ENCODE measurements around the gene PHF1. TPM values are rescaled to one million over a fixed set of nuclear protein-coding genes. Genes with fewer than 3 reads are reported as not detected.

Gene PHF1
- total RNA-seq, 1 donor from 2014 or later: 34.8 TPM

DNA sequence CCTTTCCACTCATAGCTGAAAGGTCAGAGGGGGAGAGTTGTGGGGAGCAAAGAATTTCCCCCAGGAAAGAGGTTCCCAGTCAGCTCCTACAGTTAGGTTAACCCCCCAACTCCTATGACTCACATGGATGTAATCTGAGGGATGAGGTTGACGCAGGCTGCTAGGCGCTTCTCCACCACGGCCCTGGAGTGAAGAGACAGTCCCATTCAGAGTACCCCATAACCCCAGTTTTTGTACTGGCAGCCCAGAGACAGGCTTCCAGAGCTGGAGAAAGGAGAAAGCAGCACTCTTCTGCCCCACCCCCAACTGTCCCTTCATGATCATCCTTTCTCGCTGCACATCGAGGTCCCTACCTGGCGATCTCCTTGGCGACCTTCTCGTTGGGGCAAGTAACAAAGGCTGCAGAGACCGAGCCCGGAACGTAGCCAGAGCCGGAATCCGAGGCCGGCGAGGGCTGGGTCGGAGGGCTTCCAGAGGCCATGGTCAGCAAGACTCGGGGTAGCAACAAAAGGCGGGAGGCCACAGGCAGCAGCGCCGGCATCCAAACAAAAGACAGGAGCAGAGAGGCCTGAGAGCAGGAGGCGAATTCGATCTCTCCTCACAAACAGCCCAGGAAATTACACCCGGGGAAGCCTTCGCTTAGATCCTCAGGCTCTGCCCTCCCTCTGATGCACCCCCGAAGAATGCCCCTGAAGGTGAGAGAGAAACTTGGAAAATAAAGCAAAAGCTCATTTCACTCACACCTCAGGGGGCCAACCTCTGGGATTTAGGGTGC is 6.5 kb downstream of the PHF1 start:
- no peak for DNase-seq (ENCODE audit: extremely low read depth, low read depth, low spot score)

GRCh38 chr6:33417903-33418689 is 7.3 kb downstream of the PHF1 start, which contains the start of gene CUTA:
CUTA (minus strand) TSS chr6:33418107; CDS start chr6:33418000, 107 bp downstream.
- peak; percentile 94 for DNase-seq (ENCODE audit: extremely low read depth, low read depth, low spot score)

DNA sequence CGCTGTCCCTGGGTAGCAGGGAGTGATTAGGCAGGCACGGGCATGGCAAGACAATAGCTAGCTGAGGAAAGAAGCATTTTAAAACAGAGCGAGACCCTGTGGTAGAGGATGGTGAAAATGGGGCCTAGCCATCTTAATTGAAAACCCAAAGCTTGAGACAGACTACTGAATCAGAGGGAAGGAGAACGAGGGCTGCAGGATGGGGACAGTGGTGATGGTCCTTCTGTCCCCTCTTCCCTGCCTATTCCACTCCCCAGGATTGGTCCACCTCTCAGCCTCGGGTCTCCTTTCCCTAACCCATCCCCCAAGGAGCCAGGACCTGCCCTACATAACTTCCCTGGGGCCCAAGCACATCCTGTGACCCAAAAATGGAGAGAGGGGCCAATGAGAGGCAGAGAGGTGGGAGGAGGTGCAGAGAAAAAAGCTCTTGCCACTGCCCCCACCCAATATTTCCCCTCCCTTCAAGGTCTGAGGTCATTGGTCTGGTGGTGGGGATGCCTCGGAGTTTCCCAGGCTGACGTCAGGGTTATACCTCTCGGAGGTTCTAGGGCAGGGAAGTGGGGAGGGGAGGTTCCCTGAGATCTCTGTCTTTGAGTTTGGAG is 8.0 kb downstream of the PHF1 start:
- DNase-seq (ENCODE audit: extremely low read depth, low read depth, low spot score): no peak

DNA sequence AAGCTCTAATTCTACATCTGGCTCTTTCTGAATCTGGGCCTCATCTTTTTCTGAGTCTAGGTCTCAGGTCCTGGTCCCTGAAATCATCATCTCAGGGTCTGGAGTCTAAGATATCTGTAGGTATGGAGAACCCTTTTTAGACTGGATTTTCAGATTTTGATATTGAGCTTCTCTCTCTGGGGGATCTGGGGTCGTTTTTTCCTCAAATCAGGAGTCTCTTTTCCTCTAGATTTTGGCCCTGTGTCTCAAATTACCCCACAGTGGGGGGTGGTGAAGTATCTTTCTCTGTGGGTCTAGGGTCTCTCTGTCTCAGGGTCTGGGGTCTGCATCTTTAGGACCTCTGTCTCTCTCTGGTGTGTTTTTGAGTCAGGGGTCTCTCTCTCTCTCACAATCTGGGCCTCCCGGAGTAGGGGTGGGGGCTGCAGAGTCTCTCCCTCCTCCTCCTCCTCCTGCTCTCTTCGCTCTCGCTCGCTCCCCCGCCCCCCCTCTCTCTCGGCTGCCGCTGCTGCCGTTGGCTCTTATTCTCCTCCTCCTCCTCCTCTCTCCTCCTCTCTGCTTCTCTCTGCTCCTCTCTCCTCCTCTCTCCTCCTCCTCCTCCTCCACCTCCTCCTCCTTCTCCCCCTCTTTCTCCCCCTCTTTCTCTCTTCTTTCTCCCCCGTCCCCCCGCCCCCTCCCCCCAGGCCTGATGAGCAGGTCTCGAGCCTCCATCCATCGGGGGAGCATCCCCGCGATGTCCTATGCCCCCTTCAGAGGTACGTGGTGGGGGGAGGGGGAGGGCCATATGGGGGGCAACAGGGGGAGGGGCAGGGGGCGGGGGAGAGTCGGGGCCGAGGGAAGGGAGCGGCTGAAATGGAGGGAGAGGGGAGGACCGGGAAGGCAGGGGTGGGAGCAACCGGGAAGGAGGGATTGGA is 9.0 kb downstream of the PHF1 start, which contains the start of gene SYNGAP1:
SYNGAP1 (plus strand) TSS at position 486 of the 911 bp plus-strand sequence; CDS start at position 686, 200 bp downstream.
- DNase-seq (ENCODE audit: extremely low read depth, low read depth, low spot score): no peak

- no peak for DNase-seq (ENCODE audit: extremely low read depth, low read depth, low spot score)
Observed at GRCh38 chr6:33420491-33421343, 9.9 kb downstream of the PHF1 start.

- DNase-seq (ENCODE audit: extremely low read depth, low read depth, low spot score): no peak
Observed at GRCh38 chr6:33421344-33421643, 10.5 kb downstream of the PHF1 start.

- DNase-seq (ENCODE audit: extremely low read depth, low read depth, low spot score): no peak
Observed at GRCh38 chr6:33423777-33424176, 13.0 kb downstream of the PHF1 start.

GRCh38 chr6:33424855-33425667 is 14.2 kb downstream of the PHF1 start:
- no peak for DNase-seq (ENCODE audit: extremely low read depth, low read depth, low spot score)

- DNase-seq (ENCODE audit: extremely low read depth, low read depth, low spot score): no peak
Observed at GRCh38 chr6:33425668-33426577, 15.1 kb downstream of the PHF1 start.

DNA sequence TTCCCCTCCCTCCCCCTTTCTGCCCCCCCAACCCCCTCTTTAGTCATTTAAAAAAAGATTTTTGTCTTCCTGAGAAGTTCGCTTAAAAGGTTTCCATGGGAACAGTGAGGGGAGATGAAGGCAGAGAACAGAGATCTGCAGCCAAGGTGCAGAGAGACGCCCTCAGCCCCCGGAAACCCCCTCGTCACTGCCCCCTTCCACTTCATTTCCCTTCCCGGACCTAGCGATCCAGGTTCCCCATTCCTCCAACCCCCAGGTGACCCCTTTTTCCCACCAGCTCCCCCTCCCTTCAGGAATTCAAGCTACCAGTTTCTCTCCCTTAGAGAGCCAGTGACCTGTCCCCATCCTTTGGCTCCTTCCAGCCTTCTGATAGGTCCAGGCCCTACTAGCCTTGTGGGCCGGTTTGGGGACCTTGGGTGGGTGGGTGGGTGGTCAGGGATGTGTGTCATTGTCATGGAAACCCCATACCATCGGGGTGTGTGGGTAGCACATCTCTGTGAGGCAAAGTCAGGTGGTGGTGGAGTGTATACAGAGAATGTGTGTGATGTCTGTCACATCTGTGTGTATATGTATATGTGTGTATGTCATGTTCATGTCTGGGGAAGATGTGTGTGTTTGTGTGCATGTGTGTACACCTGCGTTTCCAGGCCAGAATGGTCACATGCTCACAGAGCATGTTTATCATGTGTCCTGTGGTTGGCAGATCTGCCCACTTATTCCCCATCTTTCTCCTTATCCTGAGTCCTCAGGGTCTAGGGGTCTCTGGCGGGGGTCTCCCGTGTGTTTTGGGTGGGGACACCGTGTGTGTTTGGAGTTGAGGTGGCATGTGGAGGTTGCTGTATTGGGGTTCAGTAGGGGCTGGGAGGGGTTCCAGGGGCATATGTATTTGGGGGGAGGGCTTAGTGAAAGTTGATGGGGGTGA is 16.0 kb downstream of the PHF1 start:
- DNase-seq (ENCODE audit: extremely low read depth, low read depth, low spot score): no peak

- no peak for DNase-seq (ENCODE audit: extremely low read depth, low read depth, low spot score)
Observed at GRCh38 chr6:33427585-33428223, 16.9 kb downstream of the PHF1 start.

GRCh38 chr6:33428224-33428965 is 17.6 kb downstream of the PHF1 start:
- no peak for DNase-seq (ENCODE audit: extremely low read depth, low read depth, low spot score)

DNA sequence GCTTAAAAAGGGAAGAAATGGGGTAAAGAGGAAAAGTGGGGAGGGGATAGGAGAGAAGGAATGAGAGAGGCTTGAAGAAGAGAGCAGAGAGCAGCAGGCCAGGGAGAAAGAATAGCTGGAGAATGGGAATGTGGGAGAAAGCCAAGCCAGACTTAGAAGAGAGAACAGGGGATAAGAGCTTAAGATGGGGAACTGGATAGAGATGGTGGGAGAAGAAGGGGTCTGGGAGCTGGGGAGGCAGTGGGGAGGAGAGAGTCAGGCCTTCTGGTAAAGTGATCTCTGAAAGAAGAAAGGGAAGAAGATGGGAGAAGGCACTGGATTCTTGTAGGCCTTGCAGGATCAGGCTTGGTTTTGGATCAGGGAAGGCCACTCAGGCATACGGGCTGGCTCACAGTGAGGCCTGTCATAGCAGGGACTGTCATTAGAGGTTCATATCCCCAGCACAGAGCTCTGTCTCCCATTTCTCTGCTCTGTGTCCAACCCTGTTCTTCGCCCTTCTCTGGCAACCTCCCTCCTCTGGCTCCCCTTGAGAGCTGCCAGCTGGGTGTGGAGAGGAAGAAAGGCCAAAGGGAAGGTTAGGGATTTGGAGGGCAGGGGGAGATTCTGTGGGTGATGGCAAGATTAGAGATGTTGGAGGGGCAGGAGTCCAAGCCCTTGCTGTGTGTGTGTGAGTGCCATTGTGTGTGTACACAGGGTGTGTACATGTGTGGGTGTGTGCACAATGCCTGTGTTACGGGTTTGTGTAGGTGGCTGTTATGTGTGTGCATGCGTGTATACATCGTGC is 18.3 kb downstream of the PHF1 start:
- no peak for DNase-seq (ENCODE audit: extremely low read depth, low read depth, low spot score)

GRCh38 chr6:33429750-33430052 is 18.9 kb downstream of the PHF1 start:
- DNase-seq (ENCODE audit: extremely low read depth, low read depth, low spot score): no peak

- no peak for DNase-seq (ENCODE audit: extremely low read depth, low read depth, low spot score)
Observed at GRCh38 chr6:33430334-33430733, 19.5 kb downstream of the PHF1 start.
